GM18508 (cell line): ENCODE data around the gene NRTN.
"Not testable (repeated sequence)": the region's sequence is repeated elsewhere in the genome, so short reads cannot be mapped to it uniquely, and the experiment has no call there.

ENCODE experiments used
- ATAC-seq: cut with Tn5 transposase; IDR thresholded peaks from one replicate; pipeline ENCODE4 v1.9.1; 2021; ENCODE audit warnings: moderate number of reproducible peaks; ENCODE audit not compliant: insufficient read depth, unreplicated experiment

Gene NRTN

GRCh38 chr19:5864013-5864720 lies 59.3 kb downstream of the NRTN start:
- ATAC-seq = no peak

GRCh38 chr19:5864725-5865486 lies 60.0 kb downstream of the NRTN start:
- ATAC-seq = no peak

GRCh38 chr19:5865772-5866171 lies 60.9 kb downstream of the NRTN start:
- ATAC-seq = no peak

GRCh38 chr19:5867201-5868136 lies 62.6 kb downstream of the NRTN start:
- ATAC-seq = no peak

GRCh38 chr19:5870986-5871394 lies 66.1 kb downstream of the NRTN start:
- no peak for ATAC-seq

- ATAC-seq = no peak
These were observed 68.8 kb downstream of the NRTN start for GRCh38 chr19:5873617-5874199.

- ATAC-seq = not testable (repeated sequence)
These were observed 69.6 kb downstream of the NRTN start for GRCh38 chr19:5874496-5874895.

- no peak for ATAC-seq
These were observed 72.6 kb downstream of the NRTN start for GRCh38 chr19:5877427-5877826.

- ATAC-seq = no peak
These were observed 73.0 kb downstream of the NRTN start for GRCh38 chr19:5877882-5878281.
